Mesothelial cell of epicardium (in vitro differentiated cells): Measurements from ENCODE around the gene ITGA2B. TPM values are rescaled to one million over a fixed set of nuclear protein-coding genes. Genes with fewer than 3 reads are reported as not detected.
A peak's percentile ranks its signal among the peaks of the same experiment; 100 is the strongest.

Source experiments
- DNase-seq, 2 experiments: peaks; one replicate each; pipeline ENCODE4 v3.0.0; 2021; ENCODE audit warnings: low spot score in 2 of 2; ENCODE audit not compliant: unreplicated experiment in 2 of 2
- H3K27ac Mint-ChIP-seq: 2 replicates; pipeline ENCODE4 v1.8.0; 2021; ENCODE audit warnings: mixed read lengths
- H3K27me3 Mint-ChIP-seq: 2 replicates; pipeline ENCODE4 v1.8.0; 2021; ENCODE audit warnings: low read depth, mixed read lengths
- H3K36me3 Mint-ChIP-seq: 2 replicates; pipeline ENCODE4 v1.8.0; 2021; ENCODE audit warnings: mixed read lengths
- H3K4me1 Mint-ChIP-seq: 2 replicates; pipeline ENCODE4 v1.8.0; 2021; ENCODE audit warnings: mixed read lengths
- H3K4me3 Mint-ChIP-seq: 2 replicates; pipeline ENCODE4 v1.8.0; 2021; ENCODE audit warnings: mild to moderate bottlenecking, moderate library complexity, mixed read lengths
- H3K9me3 Mint-ChIP-seq: 2 replicates; pipeline ENCODE4 v1.8.0; 2021; ENCODE audit warnings: mixed read lengths
- CTCF ChIP-seq: fragments of 200-600 bp; sonication (generic); IDR thresholded peaks from one replicate; pipeline ENCODE4 v1.5.0; 2021; ENCODE audit warnings: antibody characterized with exemption; ENCODE audit not compliant: unreplicated experiment
- total RNA-seq: library from RNA; stranded (reverse); gene quantifications from 3 replicates; pipeline ENCODE4 v1.2.1, GENCODE V29; 2021

ITGA2B gene
- total RNA-seq, 1 donor from 2014 or later = 15.9 TPM

- Mint-ChIP-seq H3K4me1 (peaks cover 16% of the 10 kb centered on the region), H3K27me3 (no peaks in the 10 kb centered on the region), H3K9me3 (peaks cover 4% of the 10 kb centered on the region), H3K4me3 (no peak overlapping the region), H3K36me3 (peaks cover 25% of the 10 kb centered on the region), H3K27ac (no peak overlapping the region)
- TF ChIP-seq CTCF = no peak
- no peak for DNase-seq
These were observed 19.3 kb upstream of the ITGA2B start for GRCh38 chr17:44408786-44409185.

DNA sequence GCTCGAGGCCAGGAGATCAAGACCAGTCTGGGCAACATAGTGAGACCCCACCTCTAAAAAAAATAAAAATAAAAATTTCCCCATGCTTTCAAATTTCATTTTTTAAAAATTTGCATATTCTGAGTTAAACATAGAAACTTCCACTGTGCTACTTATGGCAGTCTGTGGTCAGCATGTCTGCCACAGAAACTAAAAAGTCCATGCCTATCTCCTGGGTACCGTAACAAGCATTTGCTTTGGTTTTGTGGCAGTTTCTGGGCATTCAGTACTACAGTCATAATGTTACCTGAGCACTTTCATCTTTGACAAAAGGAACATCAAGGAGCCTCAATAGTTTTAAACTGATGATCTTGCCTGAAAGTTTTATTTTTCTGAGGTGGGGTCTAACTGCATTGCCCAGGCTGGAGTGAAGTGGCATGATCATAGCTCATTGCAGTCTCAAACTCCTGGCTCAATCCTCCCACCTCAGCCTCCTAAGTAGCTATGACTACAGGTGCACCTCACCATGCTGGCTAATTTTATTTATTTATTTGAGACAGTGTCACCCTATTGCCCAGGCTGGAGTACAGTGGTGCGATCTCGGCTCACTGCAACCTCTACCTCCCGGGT lies 13.2 kb upstream of the ITGA2B start:
- DNase-seq = no peak
- Mint-ChIP-seq H3K36me3 (peaks cover 39% of the 10 kb centered on the region), H3K27me3 (no peaks in the 10 kb centered on the region), H3K4me1 (peaks cover 13% of the 10 kb centered on the region), H3K27ac (no peak overlapping the region), H3K4me3 (no peak overlapping the region), H3K9me3 (no peaks in the 10 kb centered on the region)
- no peak for TF ChIP-seq CTCF

- TF ChIP-seq CTCF = peak; percentile 17
- no peak for DNase-seq
- Mint-ChIP-seq H3K4me1 (no peaks in the 10 kb centered on the region), H3K27me3 (no peaks in the 10 kb centered on the region), H3K27ac (peak overlapping the region; percentile 16), H3K9me3 (no peaks in the 10 kb centered on the region), H3K36me3 (peaks cover 43% of the 10 kb centered on the region), H3K4me3 (no peak overlapping the region)
These were observed 10.9 kb upstream of the ITGA2B start for GRCh38 chr17:44400226-44400847.

GRCh38 chr17:44398692-44399691 lies 9.5 kb upstream of the ITGA2B start:
- H3K27ac Mint-ChIP-seq = no peak overlapping the region
- no peak overlapping the region for H3K4me3 Mint-ChIP-seq
- no peaks in the 10 kb centered on the region for H3K4me1 Mint-ChIP-seq
- H3K27me3 Mint-ChIP-seq = no peaks in the 10 kb centered on the region
- DNase-seq = no peak
- H3K9me3 Mint-ChIP-seq = no peaks in the 10 kb centered on the region
- no peak for TF ChIP-seq CTCF
- H3K36me3 Mint-ChIP-seq = peaks cover 40% of the 10 kb centered on the region

DNA sequence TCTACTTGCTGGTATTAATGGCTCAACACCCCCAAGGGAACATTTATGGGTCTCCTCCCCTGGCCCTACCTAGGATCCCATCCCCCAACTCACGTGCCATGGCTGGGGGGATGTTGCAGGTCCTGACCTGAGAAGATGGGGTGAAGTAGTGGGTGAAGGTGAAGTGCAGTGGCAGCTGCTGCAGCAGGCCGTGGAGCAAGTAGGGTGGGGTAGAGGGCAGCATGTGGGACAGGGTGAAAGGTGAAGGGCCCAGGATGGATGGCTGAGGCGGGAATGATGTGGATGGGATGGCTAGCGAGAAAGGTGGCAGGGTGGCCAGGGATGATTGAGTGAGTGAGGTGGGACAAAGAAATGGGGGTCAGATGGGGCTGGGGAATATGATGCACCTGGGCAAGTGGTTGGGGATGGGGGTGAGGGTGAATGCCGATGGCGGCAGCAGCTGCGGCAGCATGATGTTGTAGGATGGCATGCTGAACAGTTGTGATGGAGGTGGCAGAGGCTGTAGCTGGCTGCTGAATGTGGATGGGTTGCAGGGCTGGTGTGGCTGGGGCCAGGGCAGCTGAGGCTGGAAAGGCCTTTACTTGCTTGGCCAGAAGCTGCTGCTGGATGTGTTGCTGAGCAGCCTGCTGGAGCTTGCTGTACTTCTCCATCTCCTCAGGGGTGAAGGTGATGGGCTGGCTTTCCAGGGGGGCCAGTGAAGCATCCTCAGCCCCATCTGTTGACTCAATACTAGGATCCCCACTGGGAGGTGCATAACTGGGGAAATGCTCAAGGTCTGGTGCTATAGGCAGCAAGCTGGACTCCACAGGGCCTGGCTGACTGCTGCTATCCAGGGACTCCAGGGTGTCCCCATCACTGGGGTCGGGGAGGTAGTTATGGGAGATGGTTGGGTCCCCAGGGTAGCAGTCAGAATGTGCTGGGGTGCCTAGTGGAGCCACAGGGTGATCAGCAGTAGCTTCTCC lies 8.3 kb upstream of the ITGA2B start:
- Mint-ChIP-seq H3K27ac (no peak overlapping the region), H3K4me3 (no peak overlapping the region), H3K27me3 (no peaks in the 10 kb centered on the region), H3K9me3 (no peaks in the 10 kb centered on the region), H3K36me3 (peaks cover 37% of the 10 kb centered on the region), H3K4me1 (no peaks in the 10 kb centered on the region)
- TF ChIP-seq CTCF = no peak
- DNase-seq = no peak
